ENCODE results near the gene PRPSAP1.

DNA sequence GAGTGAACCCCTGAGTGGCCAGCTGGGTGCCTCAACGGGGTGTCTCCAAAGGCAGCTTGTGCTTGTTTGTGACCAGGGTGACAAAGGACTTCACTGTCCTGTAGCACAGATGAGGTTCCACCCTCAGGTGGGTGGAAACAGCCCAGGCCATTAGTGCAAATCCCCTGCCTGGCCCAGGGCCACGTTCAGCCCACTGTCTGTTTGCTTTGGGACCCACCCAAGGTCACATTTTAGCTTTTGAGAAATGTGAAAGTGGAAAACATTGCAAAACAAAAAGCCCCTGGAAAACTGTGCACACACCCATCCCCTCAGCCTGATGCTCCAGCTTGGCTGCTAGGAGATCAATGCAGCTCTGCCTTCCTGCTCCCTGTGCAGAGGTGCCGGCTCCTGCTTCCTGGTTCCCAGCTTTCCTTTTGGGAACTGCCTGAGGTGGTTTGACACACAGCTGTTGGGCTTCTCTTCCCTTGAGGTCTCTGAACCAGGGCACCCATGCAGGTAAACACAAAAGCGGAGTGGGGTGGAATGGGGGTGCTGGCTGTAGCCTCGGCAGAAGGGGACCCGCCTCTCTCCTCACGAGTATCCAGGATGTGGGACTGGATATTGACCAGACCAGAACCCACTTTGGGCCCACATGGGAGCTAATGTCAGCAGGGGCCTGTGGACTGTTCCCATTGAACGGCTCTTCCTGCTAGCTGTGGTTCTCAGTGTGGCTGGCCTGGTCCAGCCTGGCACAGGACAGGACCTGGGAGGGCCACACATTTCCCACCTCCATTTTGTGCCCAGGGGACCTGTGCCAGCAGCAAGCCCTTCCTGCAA is 22.8 kb upstream of the PRPSAP1 start:
- TF ChIP-seq CTCF (IDR thresholded peaks at IDR 0.05) (no peak), POLR2AphosphoS5 (IDR thresholded peaks at IDR 0.05) (no peak), POLR2A (IDR thresholded peaks at IDR 0.05) (no peak)

All from upper lobe of left lung (tissue), 4 donors.